Measurements from ENCODE around the gene TCF21. TPM values are rescaled to one million over a fixed set of nuclear protein-coding genes. Genes with fewer than 3 reads are reported as not detected.

TCF21 gene
- polyA plus RNA-seq, 1 of the 3 experiments (the other 2 are of a cell fraction): not detected

DNA sequence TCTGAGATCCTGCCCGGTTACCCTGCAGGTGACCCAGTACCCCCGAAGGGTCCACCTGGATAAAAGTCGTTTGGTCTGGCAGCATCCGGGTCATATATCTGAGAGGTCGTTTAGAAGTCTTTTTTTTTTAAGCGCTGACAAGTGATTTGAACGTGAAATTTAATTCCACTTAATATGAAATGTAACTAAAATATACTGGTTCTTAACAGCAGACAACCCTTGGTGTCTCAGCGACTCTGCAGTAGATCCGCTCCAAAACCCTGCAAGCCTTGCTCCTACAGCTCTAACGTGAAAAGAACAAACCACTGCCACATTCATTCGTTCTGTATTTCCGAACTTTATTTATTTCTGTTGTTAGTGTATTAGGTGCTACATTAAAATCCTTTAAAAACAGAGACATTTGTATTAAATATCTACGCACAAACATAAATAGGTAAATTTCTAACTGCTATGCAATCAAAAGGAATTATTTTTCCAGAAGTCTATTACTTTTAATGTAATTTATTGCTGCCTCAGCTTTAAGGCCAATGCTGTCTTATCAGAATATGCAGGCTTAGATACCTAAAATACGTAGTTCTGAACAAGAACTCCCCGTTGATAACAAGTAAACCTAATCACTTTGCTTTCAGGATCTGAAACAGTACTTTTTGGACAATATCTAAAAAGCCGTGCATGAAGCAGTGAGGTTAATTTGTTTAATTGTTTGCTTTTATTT, 33.5 kb upstream of the TCF21 start:
- Histone ChIP-seq H3F3A (replicated peaks; ENCODE audit: insufficient read depth) (no peaks in the 10 kb centered on the region), H3K9me2 (no peaks in the 10 kb centered on the region), H3K36me3 (replicated peaks in 1 of 2; ENCODE audit: control insufficient read depth in 1 of 2, insufficient read depth in 2 of 2, low read length in 1 of 2) (no peaks in the 10 kb centered on the region), H3K4me1 (ENCODE audit: control insufficient read depth in 1 of 2, insufficient read depth in 2 of 2, low read depth in 1 of 2, low read length in 1 of 2) (no peaks in the 10 kb centered on the region), H3K9me3 (no peaks in the 10 kb centered on the region), H3K9ac (no peak overlapping the region), H3K27me3 (ENCODE audit: insufficient read depth) (peaks cover 26% of the 10 kb centered on the region; the same call in 1 of the 2 replicates), H4K20me1 (ENCODE audit: insufficient read depth) (no peaks in the 10 kb centered on the region), H2AFZ (ENCODE audit: low read depth) (no peak overlapping the region), H3K79me2 (ENCODE audit: insufficient read depth) (no peaks in the 10 kb centered on the region), H3K27ac (ENCODE audit: low read depth in 2 of 2, low read length in 1 of 2) (no peak overlapping the region), H3K4me2 (no peak overlapping the region), H3K4me3 (ENCODE audit: low read depth in 2 of 2, low read length in 1 of 2) (no peak overlapping the region)
- ChIA-PET CTCF (interaction anchor here (1.0 to 2.1 kb wide), 2 partner anchors 38 to 66 kb away, joined by 3 to 5 read pairs; no protein-coding TSS in a partner anchor), POLR2A (no interaction called here)
- TF ChIP-seq, protein P1, sequence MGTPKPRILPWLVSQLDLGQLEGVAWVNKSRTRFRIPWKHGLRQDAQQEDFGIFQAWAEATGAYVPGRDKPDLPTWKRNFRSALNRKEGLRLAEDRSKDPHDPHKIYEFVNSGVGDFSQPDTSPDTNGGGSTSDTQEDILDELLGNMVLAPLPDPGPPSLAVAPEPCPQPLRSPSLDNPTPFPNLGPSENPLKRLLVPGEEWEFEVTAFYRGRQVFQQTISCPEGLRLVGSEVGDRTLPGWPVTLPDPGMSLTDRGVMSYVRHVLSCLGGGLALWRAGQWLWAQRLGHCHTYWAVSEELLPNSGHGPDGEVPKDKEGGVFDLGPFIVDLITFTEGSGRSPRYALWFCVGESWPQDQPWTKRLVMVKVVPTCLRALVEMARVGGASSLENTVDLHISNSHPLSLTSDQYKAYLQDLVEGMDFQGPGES (IDR thresholded peaks at IDR 0.05; ENCODE audit: low read depth, low read length): no peak
- TF ChIP-seq, protein P2, sequence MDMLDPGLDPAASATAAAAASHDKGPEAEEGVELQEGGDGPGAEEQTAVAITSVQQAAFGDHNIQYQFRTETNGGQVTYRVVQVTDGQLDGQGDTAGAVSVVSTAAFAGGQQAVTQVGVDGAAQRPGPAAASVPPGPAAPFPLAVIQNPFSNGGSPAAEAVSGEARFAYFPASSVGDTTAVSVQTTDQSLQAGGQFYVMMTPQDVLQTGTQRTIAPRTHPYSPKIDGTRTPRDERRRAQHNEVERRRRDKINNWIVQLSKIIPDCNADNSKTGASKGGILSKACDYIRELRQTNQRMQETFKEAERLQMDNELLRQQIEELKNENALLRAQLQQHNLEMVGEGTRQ (IDR thresholded peaks at IDR 0.05; ENCODE audit: borderline replicate concordance, low read depth, low read length): no peak
- no peak for TF ChIP-seq RAD21 (IDR thresholded peaks at IDR 0.05; ENCODE audit: low read length)
- no peak for TF ChIP-seq ELF1 (IDR thresholded peaks at IDR 0.05)
- no peak for TF ChIP-seq SIN3A (IDR thresholded peaks at IDR 0.05; ENCODE audit: borderline replicate concordance, low read depth, low read length)
- TF ChIP-seq RCOR1 (IDR thresholded peaks at IDR 0.05; ENCODE audit: low read length): no peak
- TF ChIP-seq GATA2 (CRISPR knock-in tag; IDR thresholded peaks at IDR 0.05): no peak
- TF ChIP-seq NRF1 (IDR thresholded peaks at IDR 0.05; ENCODE audit: low read depth, low read length): no peak
- no peak for TF ChIP-seq TAF1 (IDR thresholded peaks at IDR 0.05; ENCODE audit: borderline replicate concordance, low read depth, low read length)
- TF ChIP-seq NFIC (IDR thresholded peaks at IDR 0.05; ENCODE audit: borderline replicate concordance): no peak
- TF ChIP-seq TEAD4 (IDR thresholded peaks at IDR 0.05; ENCODE audit: borderline replicate concordance, insufficient read depth): no peak
- TF ChIP-seq CHD2 (IDR thresholded peaks at IDR 0.05; ENCODE audit: low read length, partially characterized antibody): no peak
- TF ChIP-seq FOSL2 (IDR thresholded peaks at IDR 0.05; ENCODE audit: borderline replicate concordance, low read depth): no peak
- TF ChIP-seq, protein P3, sequence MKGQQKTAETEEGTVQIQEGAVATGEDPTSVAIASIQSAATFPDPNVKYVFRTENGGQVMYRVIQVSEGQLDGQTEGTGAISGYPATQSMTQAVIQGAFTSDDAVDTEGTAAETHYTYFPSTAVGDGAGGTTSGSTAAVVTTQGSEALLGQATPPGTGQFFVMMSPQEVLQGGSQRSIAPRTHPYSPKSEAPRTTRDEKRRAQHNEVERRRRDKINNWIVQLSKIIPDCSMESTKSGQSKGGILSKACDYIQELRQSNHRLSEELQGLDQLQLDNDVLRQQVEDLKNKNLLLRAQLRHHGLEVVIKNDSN (IDR thresholded peaks at IDR 0.05; ENCODE audit: borderline replicate concordance, low read depth): no peak
- no peak for TF ChIP-seq YY1 (IDR thresholded peaks at IDR 0.05; ENCODE audit: low read depth)
- no peak for TF ChIP-seq EZH2phosphoT487 (IDR thresholded peaks at IDR 0.05; ENCODE audit: borderline replicate concordance, low read depth)
- TF ChIP-seq MEF2A (IDR thresholded peaks at IDR 0.05; ENCODE audit: borderline replicate concordance, low read depth): no peak
- TF ChIP-seq, protein P4, sequence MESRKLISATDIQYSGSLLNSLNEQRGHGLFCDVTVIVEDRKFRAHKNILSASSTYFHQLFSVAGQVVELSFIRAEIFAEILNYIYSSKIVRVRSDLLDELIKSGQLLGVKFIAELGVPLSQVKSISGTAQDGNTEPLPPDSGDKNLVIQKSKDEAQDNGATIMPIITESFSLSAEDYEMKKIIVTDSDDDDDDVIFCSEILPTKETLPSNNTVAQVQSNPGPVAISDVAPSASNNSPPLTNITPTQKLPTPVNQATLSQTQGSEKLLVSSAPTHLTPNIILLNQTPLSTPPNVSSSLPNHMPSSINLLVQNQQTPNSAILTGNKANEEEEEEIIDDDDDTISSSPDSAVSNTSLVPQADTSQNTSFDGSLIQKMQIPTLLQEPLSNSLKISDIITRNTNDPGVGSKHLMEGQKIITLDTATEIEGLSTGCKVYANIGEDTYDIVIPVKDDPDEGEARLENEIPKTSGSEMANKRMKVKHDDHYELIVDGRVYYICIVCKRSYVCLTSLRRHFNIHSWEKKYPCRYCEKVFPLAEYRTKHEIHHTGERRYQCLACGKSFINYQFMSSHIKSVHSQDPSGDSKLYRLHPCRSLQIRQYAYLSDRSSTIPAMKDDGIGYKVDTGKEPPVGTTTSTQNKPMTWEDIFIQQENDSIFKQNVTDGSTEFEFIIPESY (IDR thresholded peaks at IDR 0.05; ENCODE audit: borderline replicate concordance, low read depth): no peak
- TF ChIP-seq TCF12 (IDR thresholded peaks at IDR 0.05): no peak
- no peak for TF ChIP-seq JUND (IDR thresholded peaks at IDR 0.05)
- no peak for DNase-seq
- 11% methylated on average over 16 of the region's 16 CpGs for WGBS (ENCODE audit: low lambda C conversion rate)

All from SK-N-SH (cell line).